ENCODE data around the gene TNFAIP3. TPM values are rescaled to one million over a fixed set of nuclear protein-coding genes. Genes with fewer than 3 reads are reported as not detected.
A peak's percentile ranks its signal among the peaks of the same experiment; 100 is the strongest.

Gene TNFAIP3
- total RNA-seq (1,000 to 10,000 TPM; 4,032 to 4,607 TPM), total RNA-seq (385 to 5,980 reads per million in 2 donors)

DNA sequence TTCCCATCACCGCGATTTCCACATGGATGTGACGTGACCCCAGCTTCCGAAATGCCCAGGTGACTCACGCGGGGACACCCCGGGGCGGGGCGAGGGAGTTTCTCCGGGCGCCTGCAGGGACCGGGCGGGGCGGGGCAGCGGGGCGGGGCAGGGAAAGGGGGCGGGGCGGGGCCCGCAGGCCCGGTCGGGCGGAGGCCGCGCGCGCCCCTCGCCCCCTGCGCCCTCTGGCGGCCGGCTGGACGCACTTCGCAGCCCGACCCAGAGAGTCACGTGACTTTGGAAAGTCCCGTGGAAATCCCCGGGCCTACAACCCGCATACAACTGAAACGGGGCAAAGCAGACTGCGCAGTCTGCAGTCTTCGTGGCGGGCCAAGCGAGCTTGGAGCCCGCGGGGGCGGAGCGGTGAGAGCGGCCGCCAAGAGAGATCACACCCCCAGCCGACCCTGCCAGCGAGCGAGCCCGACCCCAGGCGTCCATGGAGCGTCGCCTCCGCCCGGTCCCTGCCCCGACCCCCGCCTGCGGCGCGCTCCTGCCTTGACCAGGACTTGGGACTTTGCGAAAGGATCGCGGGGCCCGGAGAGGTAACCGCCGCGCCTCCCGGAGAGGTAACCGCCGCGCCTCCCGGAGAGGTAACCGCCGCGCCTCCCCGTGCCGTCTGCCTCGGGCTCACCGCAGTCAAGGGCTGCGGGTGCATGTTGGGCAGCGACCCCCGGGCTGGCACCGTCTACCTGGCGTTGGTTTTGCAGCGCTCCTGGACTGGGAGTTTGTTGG is at the start of gene TNFAIP3:
Gene TNFAIP3 (plus strand): TSS at position 346 of the 771 bp plus-strand sequence. CDS start 3,969 bp downstream, outside the sequence.
- peaks cover 47% of the 10 kb centered on the region for H3K4me1 Mint-ChIP-seq
- DNase-seq, result peak; percentile 95 to 99 (median 96)
- ATAC-seq, result peak; percentile 73
- H3K4me3 Mint-ChIP-seq, result peak within 1 kb of the TSS; percentile 88
- peak within 1 kb of the TSS; percentile 96 for H3K27ac Mint-ChIP-seq
- peaks cover 4% of the 10 kb centered on the region for H3K27me3 Mint-ChIP-seq
- H3K36me3 Mint-ChIP-seq (ENCODE audit: low read depth), result peaks cover 17% of the 10 kb centered on the region
- H3K9me3 ChIP-seq (ENCODE audit: control insufficient read depth, low read length, poor library complexity, severe bottlenecking), result peaks cover 3% of the 10 kb centered on the region

DNA sequence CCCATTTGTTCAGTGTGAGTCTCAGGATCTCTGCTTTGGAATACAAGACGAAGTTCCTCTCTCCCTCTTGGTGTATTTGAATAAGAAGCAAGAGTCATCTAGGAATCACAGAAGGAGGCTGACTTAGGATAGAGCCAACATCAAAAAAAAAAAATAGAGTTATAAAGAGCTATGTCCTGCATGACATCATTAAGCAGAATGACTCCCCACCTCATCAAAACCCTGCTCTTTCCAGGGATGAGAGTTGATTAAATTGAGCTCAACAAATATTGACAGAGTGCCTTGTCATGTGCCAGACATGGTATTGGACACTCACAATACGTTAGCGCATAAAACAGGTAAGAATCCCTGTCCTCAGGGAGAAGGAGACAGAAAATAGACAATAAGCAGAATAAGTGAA is 48.6 kb upstream of the TNFAIP3 start:
- H3K9me3 ChIP-seq (ENCODE audit: control insufficient read depth, low read length, poor library complexity, severe bottlenecking), result no peaks in the 10 kb centered on the region
- no peak for ATAC-seq
- Mint-ChIP-seq H3K36me3 (ENCODE audit: low read depth) (no peaks in the 10 kb centered on the region), H3K27me3 (no peaks in the 10 kb centered on the region), H3K4me1 (peaks cover 34% of the 10 kb centered on the region), H3K4me3 (no peak overlapping the region), H3K27ac (peak overlapping the region; percentile 100)
- DNase-seq, result no peak

DNA sequence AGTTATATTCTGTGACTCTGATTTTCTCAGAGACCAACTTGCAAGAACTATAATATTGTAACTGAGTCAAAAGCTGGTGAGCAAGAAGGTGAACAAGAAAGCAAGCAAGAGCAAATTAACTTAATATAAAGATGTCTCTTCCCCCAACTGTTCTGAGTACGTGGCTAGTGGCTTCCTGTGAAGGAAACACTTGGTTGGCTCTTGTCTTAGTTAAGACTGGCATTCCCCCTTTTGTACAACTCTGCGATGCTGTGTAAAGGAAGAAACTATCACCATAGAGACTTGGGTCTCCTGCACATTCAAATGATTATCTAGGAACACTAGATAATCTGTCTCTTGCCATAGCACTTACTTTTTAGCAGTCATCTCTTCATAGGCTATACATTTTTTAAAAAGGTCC is 47.3 kb upstream of the TNFAIP3 start:
- H3K27ac Mint-ChIP-seq, result peak overlapping the region; percentile 100
- H3K4me3 Mint-ChIP-seq, result peak overlapping the region; percentile 69
- peak; percentile 59 for ATAC-seq
- H3K4me1 Mint-ChIP-seq, result peaks cover 47% of the 10 kb centered on the region
- no peaks in the 10 kb centered on the region for H3K27me3 Mint-ChIP-seq
- DNase-seq, result peak in 1 of 3 donors; percentile 35
- no peaks in the 10 kb centered on the region for H3K36me3 Mint-ChIP-seq (ENCODE audit: low read depth)
- H3K9me3 ChIP-seq (ENCODE audit: control insufficient read depth, low read length, poor library complexity, severe bottlenecking), result no peaks in the 10 kb centered on the region

DNA sequence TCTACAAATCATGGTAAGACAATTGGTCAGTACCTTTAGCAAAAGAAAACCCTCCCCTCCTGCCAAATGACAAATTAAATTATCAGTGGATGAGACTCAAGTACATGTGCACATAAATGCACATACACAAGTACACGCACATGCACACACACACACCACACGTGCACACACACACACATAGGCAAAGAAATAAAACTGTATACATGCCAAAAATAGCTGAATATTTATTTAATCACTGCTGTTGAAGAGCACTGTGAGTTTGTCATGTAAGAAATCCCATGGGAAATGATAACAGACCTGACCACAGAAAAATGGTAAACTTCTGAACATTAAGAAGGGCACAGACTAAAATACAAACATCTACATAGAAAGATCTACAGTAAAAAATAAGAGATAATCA is 46.6 kb upstream of the TNFAIP3 start:
- Mint-ChIP-seq H3K27ac (peak overlapping the region; percentile 100), H3K36me3 (ENCODE audit: low read depth) (no peaks in the 10 kb centered on the region), H3K27me3 (no peaks in the 10 kb centered on the region), H3K4me1 (peaks cover 50% of the 10 kb centered on the region), H3K4me3 (peak overlapping the region; percentile 69)
- H3K9me3 ChIP-seq (ENCODE audit: control insufficient read depth, low read length, poor library complexity, severe bottlenecking), result no peaks in the 10 kb centered on the region
- DNase-seq (no peak), ATAC-seq (no peak)

DNA sequence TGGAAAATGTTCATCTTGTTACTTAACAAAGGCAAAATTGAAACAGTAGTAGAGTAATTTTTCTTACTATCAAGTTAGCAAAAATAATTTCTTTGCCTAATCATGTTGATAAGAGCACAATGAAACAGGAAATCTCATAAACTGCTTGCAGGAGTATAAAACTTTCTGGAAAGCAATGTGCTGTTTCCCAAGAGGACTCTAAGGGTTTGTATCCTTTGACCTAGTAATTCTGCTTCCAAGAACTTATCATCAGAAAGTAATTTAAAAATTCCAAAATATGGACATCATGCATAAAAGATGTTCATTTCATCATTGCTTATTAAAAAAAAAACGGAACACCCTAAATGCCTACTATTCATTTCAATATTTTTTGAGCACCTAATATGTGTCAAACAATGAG is 46.1 kb upstream of the TNFAIP3 start:
- H3K36me3 Mint-ChIP-seq (ENCODE audit: low read depth), result no peaks in the 10 kb centered on the region
- H3K9me3 ChIP-seq (ENCODE audit: control insufficient read depth, low read length, poor library complexity, severe bottlenecking), result no peaks in the 10 kb centered on the region
- H3K27ac Mint-ChIP-seq, result peak overlapping the region; percentile 100
- H3K4me3 Mint-ChIP-seq, result no peak overlapping the region
- ATAC-seq (no peak), DNase-seq (no peak)
- no peaks in the 10 kb centered on the region for H3K27me3 Mint-ChIP-seq
- H3K4me1 Mint-ChIP-seq, result peaks cover 46% of the 10 kb centered on the region

DNA sequence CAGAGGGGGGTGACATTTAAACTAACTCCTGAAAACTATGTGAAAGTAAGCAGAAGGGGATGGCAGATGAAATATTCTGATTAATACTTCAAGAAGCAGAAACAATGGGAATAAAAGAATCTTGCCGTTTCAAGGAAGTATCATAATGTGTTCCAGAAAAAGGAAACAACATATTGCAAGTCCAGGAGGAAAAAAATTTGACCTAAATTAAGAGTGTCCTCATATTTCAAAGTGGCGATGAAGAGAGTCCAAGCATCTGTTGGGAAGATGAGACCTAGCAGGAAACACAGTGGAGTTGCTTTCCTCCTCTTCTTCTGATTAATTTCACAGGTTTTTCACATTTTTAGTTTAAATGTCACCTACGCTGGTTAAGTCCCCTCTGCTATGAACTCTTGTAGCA is 45.6 kb upstream of the TNFAIP3 start:
- ATAC-seq (no peak), DNase-seq (no peak)
- peaks cover 41% of the 10 kb centered on the region for H3K4me1 Mint-ChIP-seq
- no peaks in the 10 kb centered on the region for H3K27me3 Mint-ChIP-seq
- H3K36me3 Mint-ChIP-seq (ENCODE audit: low read depth), result no peaks in the 10 kb centered on the region
- peak overlapping the region; percentile 50 for H3K4me3 Mint-ChIP-seq
- H3K9me3 ChIP-seq (ENCODE audit: control insufficient read depth, low read length, poor library complexity, severe bottlenecking), result no peaks in the 10 kb centered on the region
- H3K27ac Mint-ChIP-seq, result peak overlapping the region; percentile 100

DNA sequence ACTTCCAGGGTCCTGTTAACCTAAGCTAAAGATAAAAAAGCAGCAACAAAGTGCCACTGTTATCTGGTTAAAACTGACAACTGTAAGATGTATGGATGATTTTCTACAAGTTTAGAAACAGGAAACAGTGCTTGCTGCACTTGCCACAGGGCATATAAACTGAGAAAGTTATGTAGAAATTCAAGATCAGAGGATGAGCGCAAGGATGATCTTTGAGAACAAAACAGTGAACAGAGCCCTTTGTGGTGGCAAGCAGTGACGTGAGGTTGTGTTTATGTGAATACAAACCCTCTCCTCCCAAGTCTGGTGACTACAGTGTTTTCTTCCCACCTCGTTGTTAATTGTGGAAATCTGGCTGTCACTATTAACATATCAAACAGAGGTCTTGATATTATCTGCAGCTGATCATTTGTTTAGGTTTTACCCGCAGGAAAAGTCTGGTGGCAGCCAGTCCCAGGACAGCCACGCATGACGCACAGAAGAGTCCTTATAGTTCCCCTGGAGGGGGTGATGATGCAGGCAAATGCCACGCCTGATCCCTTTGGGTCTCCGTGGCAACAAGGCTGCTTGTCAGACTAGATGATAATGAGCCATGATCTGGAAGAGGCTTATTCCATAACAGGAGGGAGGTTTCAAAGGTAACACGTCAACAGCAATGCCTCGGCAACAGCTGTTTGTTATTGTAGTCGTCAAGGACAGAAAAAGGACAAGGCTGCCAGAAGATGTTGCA is 43.1 kb upstream of the TNFAIP3 start:
- Mint-ChIP-seq H3K27me3 (no peaks in the 10 kb centered on the region), H3K4me3 (peak overlapping the region; percentile 86), H3K36me3 (ENCODE audit: low read depth) (no peaks in the 10 kb centered on the region), H3K4me1 (peaks cover 40% of the 10 kb centered on the region), H3K27ac (peak overlapping the region; percentile 100)
- DNase-seq, result peak; percentile 68 to 83 (median 79)
- H3K9me3 ChIP-seq (ENCODE audit: control insufficient read depth, low read length, poor library complexity, severe bottlenecking), result no peaks in the 10 kb centered on the region
- ATAC-seq, result peak; percentile 79

DNA sequence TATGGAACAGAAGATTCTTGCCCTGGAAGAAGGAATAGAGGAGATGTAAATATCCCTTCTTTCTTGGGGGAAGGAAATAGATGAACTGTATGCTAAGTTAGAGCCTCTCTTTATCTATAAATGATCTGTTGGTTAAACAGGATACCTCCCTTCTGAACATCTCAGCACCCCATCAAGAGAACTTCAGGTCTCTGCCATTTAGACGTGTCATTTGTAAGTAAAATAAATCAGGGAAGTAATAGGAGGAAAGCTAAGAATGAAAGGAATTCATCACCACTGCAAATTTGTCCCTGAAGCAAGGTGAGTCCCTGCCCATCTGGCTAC is 42.5 kb upstream of the TNFAIP3 start:
- Mint-ChIP-seq H3K4me1 (peaks cover 38% of the 10 kb centered on the region), H3K27me3 (no peaks in the 10 kb centered on the region), H3K27ac (peak overlapping the region; percentile 100), H3K36me3 (ENCODE audit: low read depth) (no peaks in the 10 kb centered on the region), H3K4me3 (peak overlapping the region; percentile 86)
- no peak for DNase-seq
- ATAC-seq, result no peak
- no peaks in the 10 kb centered on the region for H3K9me3 ChIP-seq (ENCODE audit: control insufficient read depth, low read length, poor library complexity, severe bottlenecking)

DNA sequence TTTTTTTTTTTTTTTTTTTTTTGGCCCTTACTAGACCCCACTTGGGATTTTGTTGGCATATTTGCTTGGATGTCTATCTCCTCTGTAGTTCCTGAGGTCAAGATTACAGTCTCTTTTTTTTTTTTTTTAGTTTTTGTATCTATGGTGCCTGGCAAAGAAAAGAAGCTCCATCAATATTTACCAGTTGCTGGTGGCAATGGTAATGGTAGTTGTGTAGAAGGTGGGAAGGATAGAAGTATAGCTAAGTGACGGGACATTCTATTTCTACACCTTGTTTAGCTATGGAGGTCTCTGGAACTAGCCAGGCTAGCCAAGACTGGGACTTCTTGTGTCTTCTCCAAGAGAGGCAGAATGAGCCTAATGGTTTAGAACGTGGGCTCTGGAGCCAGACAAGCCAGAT is 42.2 kb upstream of the TNFAIP3 start:
- no peak for DNase-seq
- peak overlapping the region; percentile 100 for H3K27ac Mint-ChIP-seq
- H3K4me1 Mint-ChIP-seq, result peaks cover 34% of the 10 kb centered on the region
- ATAC-seq, result no peak
- H3K36me3 Mint-ChIP-seq (ENCODE audit: low read depth), result no peaks in the 10 kb centered on the region
- no peaks in the 10 kb centered on the region for H3K9me3 ChIP-seq (ENCODE audit: control insufficient read depth, low read length, poor library complexity, severe bottlenecking)
- no peaks in the 10 kb centered on the region for H3K27me3 Mint-ChIP-seq
- peak overlapping the region; percentile 86 for H3K4me3 Mint-ChIP-seq

DNA sequence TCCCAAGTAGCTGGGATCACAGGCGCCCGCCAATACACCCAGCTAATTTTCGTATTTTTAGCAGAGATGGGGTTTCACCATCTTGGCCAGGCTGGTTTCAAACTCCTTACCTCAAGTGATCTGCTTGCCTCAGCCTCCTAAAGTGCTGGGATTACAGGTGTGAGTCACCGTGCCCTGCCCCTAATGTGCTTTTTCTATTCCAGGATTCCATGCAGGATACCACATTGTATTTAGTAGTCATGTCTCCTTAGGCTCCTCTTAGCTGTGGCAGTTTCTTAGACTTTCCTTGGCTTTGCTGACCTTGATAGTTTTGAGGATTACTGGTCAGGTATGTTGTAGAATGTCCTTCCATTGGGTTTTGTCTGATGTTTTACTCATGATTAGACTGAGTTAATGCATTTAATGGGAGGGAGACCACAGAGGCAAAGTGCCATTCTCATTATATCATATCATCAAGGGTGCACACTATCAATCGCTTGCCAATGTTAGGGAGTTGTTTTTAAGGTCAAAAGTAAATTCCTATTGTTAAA is 39.6 kb upstream of the TNFAIP3 start:
- DNase-seq, result no peak
- Mint-ChIP-seq H3K27me3 (no peaks in the 10 kb centered on the region), H3K4me1 (peaks cover 29% of the 10 kb centered on the region), H3K36me3 (ENCODE audit: low read depth) (no peaks in the 10 kb centered on the region), H3K27ac (peak overlapping the region; percentile 100), H3K4me3 (no peak overlapping the region)
- ATAC-seq, result no peak
- H3K9me3 ChIP-seq (ENCODE audit: control insufficient read depth, low read length, poor library complexity, severe bottlenecking), result no peaks in the 10 kb centered on the region

DNA sequence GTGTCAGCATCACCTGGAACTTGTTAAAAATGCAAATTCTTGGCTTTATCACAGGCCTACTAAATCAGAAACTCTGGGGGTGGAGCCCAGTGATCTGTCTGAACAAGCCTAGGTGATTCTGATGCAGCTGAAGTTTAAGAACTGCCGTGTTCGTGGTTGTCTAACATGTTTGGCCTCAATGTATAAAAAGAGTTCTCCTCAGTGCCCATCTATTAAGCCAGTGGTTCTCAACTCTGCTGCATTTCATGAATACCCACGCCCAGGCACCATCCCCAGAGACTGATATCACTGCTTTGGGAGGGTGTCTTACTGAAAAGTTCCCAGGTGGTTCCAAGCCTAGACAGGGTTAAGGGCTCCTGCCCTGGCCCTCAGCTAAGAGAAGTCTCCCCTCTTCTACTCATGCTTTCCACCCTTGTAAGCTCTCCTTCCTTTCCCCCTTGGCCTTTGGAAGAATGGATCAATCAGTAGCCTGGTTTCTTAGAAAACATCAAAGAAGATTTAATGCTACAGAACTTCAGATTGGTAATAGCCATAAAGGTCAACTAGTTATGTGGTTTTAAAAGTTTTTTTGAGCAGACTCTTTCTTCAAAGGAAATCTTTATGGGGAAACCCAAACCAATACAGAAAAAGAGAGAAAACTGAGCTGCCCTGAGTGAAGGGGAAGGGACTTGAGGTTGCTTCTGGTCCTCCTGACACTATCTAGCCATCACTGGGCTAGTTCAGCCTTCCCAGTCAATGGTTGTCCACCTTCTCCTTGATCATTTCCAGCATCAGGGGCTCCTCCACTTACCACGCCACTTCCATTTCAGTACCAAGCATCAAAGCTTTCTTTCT is 38.9 kb upstream of the TNFAIP3 start:
- Mint-ChIP-seq H3K4me3 (no peak overlapping the region), H3K4me1 (peaks cover 29% of the 10 kb centered on the region), H3K36me3 (ENCODE audit: low read depth) (no peaks in the 10 kb centered on the region), H3K27me3 (no peaks in the 10 kb centered on the region), H3K27ac (peak overlapping the region; percentile 100)
- no peak for DNase-seq
- H3K9me3 ChIP-seq (ENCODE audit: control insufficient read depth, low read length, poor library complexity, severe bottlenecking), result no peaks in the 10 kb centered on the region
- ATAC-seq, result no peak

DNA sequence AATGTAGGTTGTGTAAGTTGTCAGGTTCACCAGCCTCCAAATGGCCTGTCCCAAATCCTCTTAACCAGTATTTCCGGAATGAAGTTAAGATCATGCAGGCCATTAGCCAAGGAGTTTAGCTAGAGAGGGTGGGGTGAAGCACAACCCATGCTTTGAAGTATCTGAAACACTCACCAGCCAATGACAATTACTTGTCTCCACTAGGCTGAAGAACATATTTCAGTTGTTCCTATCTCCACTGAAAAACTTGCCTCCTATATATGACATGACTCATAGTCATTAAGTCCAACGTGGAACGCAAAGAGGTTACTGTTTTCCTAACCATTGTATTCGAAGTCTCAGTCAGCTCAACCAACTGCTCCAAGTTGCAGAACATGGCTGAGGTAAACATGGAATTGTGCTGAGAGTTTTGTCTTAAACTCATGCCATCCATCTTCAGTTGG is 37.4 kb upstream of the TNFAIP3 start:
- Mint-ChIP-seq H3K36me3 (ENCODE audit: low read depth) (no peaks in the 10 kb centered on the region), H3K4me3 (no peak overlapping the region), H3K27me3 (no peaks in the 10 kb centered on the region), H3K27ac (peak overlapping the region; percentile 100), H3K4me1 (peaks cover 16% of the 10 kb centered on the region)
- no peak for DNase-seq
- no peaks in the 10 kb centered on the region for H3K9me3 ChIP-seq (ENCODE audit: control insufficient read depth, low read length, poor library complexity, severe bottlenecking)
- ATAC-seq, result no peak

DNA sequence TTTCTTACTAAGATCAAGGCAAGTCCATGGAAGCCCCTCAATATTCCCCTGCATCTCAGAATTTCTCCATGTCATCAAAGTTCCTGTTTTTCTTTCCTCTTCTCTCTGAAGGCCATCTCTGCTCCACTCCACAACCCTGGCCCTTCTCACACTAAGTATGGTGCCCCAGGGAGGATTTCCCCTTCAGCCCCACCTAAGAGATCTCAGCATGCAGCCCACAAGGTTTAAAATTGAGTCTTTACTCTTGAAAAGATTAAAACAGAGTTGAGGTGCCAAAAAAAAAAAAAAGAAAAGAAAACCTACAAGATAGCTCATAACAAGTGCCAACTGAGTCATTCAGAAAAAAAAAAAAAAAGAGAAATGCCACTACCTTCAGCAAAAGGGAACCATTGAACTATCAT is 36.5 kb upstream of the TNFAIP3 start:
- Mint-ChIP-seq H3K4me3 (no peak overlapping the region), H3K36me3 (ENCODE audit: low read depth) (no peaks in the 10 kb centered on the region), H3K27me3 (no peaks in the 10 kb centered on the region), H3K27ac (peak overlapping the region; percentile 100), H3K4me1 (peaks cover 10% of the 10 kb centered on the region)
- DNase-seq (no peak), ATAC-seq (no peak)
- no peaks in the 10 kb centered on the region for H3K9me3 ChIP-seq (ENCODE audit: control insufficient read depth, low read length, poor library complexity, severe bottlenecking)
